GM12865 (cell line): ENCODE data around the gene CKB.

Experiments
- DNase-seq: peaks from one replicate; pipeline ENCODE4 v3.0.0; 2010; ENCODE audit warnings: low read depth
- H3K4me3 ChIP-seq: 2 replicates; pipeline ENCODE4 v1.5.1; 2011; ENCODE audit warnings: mild to moderate bottlenecking, low read depth, low read length, control low read depth
- TF ChIP-seq, protein P1 (sequence below): IDR thresholded peaks from 2 replicates; pipeline ENCODE4 v1.5.1; 2011; ENCODE audit warnings: low read length, control low read depth, low read depth, inconsistent platforms; ENCODE audit not compliant: insufficient read depth; ENCODE audit errors: missing control alignments

The CKB gene

DNA sequence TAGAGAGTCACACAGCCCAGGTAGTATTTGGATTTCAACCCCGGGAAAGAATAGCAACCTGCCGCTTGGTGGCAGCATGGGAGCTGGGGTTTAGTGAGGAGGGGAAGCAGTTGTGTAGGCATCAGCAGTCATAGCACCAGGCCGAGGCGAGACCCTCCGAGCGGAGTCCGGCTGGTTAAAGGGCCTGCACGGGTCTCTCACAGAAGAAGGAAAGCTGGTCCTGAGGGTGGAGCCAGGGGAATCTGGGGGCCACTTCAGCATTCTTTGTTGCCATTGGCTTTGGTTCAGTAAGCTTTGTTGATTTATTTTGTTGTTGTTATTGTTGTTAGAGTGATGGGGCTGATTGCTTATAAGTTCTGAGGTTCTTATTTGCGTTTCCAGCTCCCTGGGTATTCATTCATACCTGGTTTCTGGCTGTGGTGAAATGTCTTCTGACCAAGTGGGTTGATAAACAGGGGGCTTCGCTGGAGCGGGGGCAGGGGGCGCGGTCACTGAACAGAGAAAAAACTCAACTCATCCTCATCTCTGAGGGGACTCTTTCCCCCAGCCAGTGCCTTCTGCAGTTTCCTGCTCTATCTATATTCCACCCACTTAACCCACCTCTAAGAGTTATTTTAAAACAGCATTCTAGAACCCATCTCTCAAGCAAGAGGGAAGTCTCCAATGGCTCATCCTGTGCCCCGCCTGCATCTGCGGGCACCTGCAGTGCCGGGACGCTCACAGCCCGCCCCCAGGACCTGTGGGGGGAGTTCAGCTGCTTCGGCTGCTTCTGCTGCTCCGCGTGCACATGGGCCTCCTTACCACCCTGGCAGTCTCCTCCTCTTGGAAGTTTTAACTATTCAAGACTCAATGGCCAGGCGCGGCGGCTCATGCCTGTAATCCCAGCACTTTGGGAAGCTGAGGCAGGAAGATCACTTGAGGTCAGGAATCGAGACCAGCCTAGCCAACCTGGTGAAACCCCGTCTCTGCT lies 11.6 kb downstream of the CKB start:
- no peak for DNase-seq
- H3K4me3 ChIP-seq: no peak overlapping the region
- TF ChIP-seq, protein P1, sequence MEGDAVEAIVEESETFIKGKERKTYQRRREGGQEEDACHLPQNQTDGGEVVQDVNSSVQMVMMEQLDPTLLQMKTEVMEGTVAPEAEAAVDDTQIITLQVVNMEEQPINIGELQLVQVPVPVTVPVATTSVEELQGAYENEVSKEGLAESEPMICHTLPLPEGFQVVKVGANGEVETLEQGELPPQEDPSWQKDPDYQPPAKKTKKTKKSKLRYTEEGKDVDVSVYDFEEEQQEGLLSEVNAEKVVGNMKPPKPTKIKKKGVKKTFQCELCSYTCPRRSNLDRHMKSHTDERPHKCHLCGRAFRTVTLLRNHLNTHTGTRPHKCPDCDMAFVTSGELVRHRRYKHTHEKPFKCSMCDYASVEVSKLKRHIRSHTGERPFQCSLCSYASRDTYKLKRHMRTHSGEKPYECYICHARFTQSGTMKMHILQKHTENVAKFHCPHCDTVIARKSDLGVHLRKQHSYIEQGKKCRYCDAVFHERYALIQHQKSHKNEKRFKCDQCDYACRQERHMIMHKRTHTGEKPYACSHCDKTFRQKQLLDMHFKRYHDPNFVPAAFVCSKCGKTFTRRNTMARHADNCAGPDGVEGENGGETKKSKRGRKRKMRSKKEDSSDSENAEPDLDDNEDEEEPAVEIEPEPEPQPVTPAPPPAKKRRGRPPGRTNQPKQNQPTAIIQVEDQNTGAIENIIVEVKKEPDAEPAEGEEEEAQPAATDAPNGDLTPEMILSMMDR: no peak

DNA sequence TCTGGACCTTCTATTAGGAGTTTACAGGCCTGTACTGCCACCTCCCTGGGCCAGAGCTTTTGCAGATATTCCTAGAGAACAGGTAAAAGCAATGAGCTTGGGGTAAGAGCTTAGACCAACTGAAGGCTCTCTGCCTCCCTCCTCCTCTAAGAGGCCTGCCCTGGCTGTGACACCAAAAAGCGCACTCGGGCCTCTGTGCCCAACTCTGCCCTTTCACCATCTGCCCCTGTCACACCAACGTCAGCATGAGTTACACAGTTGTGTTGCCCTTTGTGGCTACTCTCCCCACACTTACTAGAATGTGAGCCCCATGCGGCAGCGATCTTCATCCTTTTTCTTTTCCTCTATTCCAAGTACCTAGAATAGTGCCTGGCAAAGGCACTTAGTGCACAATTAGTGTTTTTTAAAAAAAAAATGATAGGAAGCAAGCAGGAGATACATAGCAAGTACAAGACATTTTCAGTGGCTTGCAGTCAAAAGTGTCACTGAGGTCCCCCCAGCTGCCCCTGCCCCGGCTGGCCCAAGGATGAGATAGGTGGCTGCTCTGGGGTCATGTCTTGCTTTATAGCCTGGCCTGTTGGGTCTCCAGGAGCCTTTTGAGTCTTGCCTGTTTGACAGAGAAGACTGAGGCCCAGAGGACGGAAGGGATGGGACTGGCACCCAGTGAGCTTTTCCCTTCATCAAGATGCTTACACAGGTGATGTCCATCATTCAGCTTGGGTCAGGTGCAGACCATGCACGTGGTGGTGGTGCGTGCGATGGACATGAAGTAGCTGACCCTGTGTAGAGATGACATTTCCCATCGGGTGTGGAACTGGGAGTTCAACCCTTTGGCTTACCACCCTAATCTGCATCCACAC lies 12.5 kb downstream of the CKB start:
- TF ChIP-seq, protein P1: no peak
- no peak for DNase-seq
- H3K4me3 ChIP-seq: no peak overlapping the region

DNA sequence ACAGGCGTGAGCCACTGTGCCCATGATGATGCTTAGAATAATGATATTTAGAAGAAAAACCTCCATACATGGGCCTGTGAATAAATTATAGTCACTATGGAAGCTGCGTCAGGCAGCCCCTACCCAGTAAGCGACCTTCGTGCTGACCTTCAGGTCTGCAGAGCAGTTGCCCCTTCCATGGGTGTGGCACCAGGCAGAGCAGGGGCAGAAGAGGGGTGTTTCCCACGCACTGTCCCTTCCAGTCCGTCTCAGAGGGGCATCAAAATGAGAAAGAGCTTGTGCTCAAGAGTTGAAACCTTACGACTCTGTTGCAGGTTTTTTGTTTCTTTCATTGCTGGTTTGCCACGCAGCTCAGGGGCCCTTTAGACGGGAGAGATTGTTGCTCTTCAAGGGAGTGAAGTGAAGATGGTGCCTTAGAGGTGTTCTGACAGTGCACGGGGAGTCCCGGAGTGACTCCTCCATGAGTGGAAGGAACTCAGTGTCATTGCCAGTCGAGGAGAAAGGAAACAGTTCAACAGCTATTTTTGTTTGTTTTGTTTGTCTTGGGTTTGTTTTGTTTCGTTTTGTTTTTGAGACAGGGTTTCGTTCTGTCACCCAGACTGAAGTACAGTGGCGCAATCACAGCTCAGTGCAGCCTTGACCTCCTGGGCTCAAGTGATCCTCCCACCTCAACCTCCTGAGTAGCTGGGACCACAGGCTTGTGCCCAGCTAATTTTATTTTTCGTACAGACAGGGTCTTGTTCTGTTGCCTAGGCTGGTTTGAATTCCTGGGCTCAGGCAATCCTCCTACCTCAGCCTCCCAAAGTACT lies 13.9 kb downstream of the CKB start:
- no peak for DNase-seq
- TF ChIP-seq, protein P1: no peak
- no peak overlapping the region for H3K4me3 ChIP-seq

DNA sequence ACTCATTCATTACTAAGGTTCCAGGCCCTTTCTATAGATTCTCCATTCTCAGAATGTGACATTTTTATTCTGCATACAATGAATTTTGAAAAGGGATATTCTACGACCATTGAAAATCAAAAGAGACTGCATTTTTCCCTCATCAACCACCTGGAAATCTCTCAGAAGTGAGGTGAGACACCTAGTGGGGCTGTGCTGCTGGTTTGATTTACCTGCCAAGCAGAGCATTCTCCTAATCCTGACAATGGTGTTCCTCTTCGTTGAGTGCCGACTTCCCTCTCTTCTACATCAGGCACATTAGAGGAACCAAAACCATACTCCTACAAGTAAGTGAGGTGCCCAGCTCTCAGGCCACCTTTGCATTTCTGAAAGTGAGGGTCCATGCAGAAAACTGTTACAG lies 14.9 kb downstream of the CKB start:
- H3K4me3 ChIP-seq: no peak overlapping the region
- DNase-seq: no peak
- TF ChIP-seq, protein P1: no peak

DNA sequence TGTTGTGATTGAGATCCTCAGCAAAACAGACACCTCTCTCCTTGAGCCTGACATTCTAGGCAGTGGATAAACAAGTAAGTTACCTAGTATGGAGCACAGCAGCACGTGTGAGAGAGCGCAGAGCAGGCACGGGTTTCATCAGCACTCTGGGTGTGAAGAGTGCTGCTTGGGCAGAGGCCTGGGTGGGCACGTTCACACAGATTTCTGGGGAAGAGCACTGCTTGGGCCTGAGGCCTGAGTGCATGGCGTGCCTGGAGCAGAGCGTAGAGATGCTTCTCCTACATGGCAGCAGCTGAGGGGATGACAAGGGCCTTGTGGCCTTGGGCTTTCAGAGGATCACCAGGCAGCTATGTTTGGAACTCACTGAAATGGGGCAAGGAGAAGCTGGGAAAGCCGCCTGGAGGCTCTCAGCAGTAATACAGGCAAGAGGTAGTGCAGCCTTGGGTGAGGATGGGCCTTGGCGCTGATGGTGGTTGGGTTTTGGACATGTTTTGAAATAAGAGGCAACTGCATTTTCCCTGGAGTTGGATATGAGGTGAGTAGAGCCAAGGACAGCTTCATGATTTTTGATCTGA lies 17.6 kb downstream of the CKB start:
- no peak overlapping the region for H3K4me3 ChIP-seq
- DNase-seq: no peak
- TF ChIP-seq, protein P1: no peak

DNA sequence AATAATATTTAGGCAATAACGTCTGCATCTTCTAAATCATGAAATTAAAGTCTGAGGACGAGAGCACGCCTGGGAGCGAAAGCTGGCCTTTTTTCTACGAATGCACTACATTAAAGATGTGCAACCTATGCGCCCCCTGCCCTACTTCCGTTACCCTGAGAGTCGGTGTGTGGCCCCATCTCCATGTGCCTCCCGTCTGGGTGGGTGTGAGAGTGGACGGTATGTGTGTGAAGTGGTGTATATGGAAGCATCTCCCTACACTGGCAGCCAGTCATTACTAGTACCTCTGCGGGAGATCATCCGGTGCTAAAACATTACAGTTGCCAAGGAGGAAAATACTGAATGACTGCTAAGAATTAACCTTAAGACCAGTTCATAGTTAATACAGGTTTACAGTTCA lies 19.3 kb downstream of the CKB start:
- no peak for DNase-seq

More for the DNA sequence above, 19.3 kb downstream of the CKB start:
- TF ChIP-seq, protein P1: no peak
- H3K4me3 ChIP-seq: no peak overlapping the region
